CD14-positive monocyte (primary cell): ENCODE results near the gene EXOC4. TPM values are rescaled to one million over a fixed set of nuclear protein-coding genes. Genes with fewer than 3 reads are reported as not detected.

ENCODE experiments used
- DNase-seq, 3 donors: peaks; one replicate each; pipeline ENCODE4 v3.0.0-alpha.2; 2011 to 2022
- H2AFZ ChIP-seq: 2 replicates; pipeline ENCODE4 v1.6.0; 2012; ENCODE audit warnings: mild to moderate bottlenecking, low read depth, low read length, inconsistent platforms; ENCODE audit not compliant: insufficient read depth, poor library complexity, severe bottlenecking
- H3K27ac ChIP-seq, 2 donors: 1 replicate in 1 of 2; 2 replicates in 1 of 2; pipeline ENCODE4 v1.5.1; 2012 to 2013; ENCODE audit warnings: low read length in 2 of 2, control low read depth in 1 of 2, inconsistent platforms in 1 of 2, low read depth in 1 of 2, mild to moderate bottlenecking in 1 of 2
- H3K27me3 ChIP-seq, 2 donors: one replicate each; pipeline versions ENCODE4 v1.6.0 to v1.6.1; 2011 to 2013; ENCODE audit warnings: low read length in 2 of 2; ENCODE audit not compliant: control insufficient read depth in 2 of 2, insufficient read depth in 2 of 2
- H3K36me3 ChIP-seq, 2 donors: replicated peaks in 1 of 2; 1 replicate in 1 of 2; 2 replicates in 1 of 2; pipeline versions ENCODE4 v1.5.1 to v1.6.1; 2012 to 2013; ENCODE audit warnings: low read length in 2 of 2, control low read depth in 1 of 2, inconsistent platforms in 1 of 2, mild to moderate bottlenecking in 1 of 2; ENCODE audit not compliant: insufficient read depth in 2 of 2, control insufficient read depth in 1 of 2
- H3K4me1 ChIP-seq, 2 donors: 1 replicate in 1 of 2; 2 replicates in 1 of 2; pipeline versions ENCODE4 v1.5.1 to v1.6.1; 2012 to 2013; ENCODE audit warnings: low read length in 2 of 2, control low read depth in 1 of 2, inconsistent platforms in 1 of 2, mild to moderate bottlenecking in 1 of 2, moderate library complexity in 1 of 2; ENCODE audit not compliant: insufficient read depth in 2 of 2, control insufficient read depth in 1 of 2
- H3K4me2 ChIP-seq: replicated peaks from 2 replicates; pipeline ENCODE3; 2012; ENCODE audit warnings: low read length, moderate library complexity, mild to moderate bottlenecking; ENCODE audit not compliant: poor library complexity, severe bottlenecking; ENCODE audit errors: extremely low read depth
- H3K4me3 ChIP-seq, 3 experiments: fragments of 200-600 bp in 1 of 3; sonication (generic) in 1 of 3; replicated peaks in 1 of 3; 1 replicate in 2 of 3; 2 replicates in 1 of 3; pipeline ENCODE4 v1.5.1; 2011 to 2013; ENCODE audit warnings: low read length in 3 of 3, mild to moderate bottlenecking in 3 of 3, control low read depth in 2 of 3, low read depth in 2 of 3, inconsistent platforms in 1 of 3, moderate library complexity in 1 of 3
- H3K79me2 ChIP-seq: 2 replicates; pipeline ENCODE4 v1.6.0; 2012; ENCODE audit warnings: mild to moderate bottlenecking, control low read depth, inconsistent platforms, low read length, moderate library complexity; ENCODE audit not compliant: insufficient read depth
- H3K9ac ChIP-seq: 2 replicates; pipeline ENCODE4 v1.6.0; 2017; ENCODE audit warnings: low read length, mild to moderate bottlenecking; ENCODE audit not compliant: insufficient read depth, poor library complexity, severe bottlenecking
- H3K9me3 ChIP-seq, 2 donors: replicated peaks in 1 of 2; 1 replicate in 1 of 2; 2 replicates in 1 of 2; pipeline versions ENCODE4 v1.5.1 to v1.6.1; 2012 to 2013; ENCODE audit warnings: low read length in 2 of 2, control low read depth in 1 of 2; ENCODE audit not compliant: control insufficient read depth in 1 of 2, insufficient read depth in 1 of 2
- H4K20me1 ChIP-seq: 2 replicates; pipeline ENCODE4 v1.6.0; 2012; ENCODE audit warnings: mild to moderate bottlenecking, low read length, control low read depth, moderate library complexity; ENCODE audit not compliant: insufficient read depth
- H3K27ac Mint-ChIP-seq, 7 donors: one replicate each; pipeline ENCODE4 v1.8.0; 2020; ENCODE audit warnings: mild to moderate bottlenecking in 7 of 7, mixed read lengths in 7 of 7, moderate library complexity in 6 of 7, inconsistent platforms in 2 of 7
- H3K27me3 Mint-ChIP-seq, 3 donors: one replicate each; pipeline ENCODE4 v1.8.0; 2021 to 2022; ENCODE audit warnings: low read depth in 3 of 3, mild to moderate bottlenecking in 3 of 3, mixed read lengths in 3 of 3, moderate library complexity in 3 of 3, inconsistent platforms in 1 of 3
- H3K36me3 Mint-ChIP-seq, 2 donors: one replicate each; pipeline ENCODE4 v1.8.0; 2020; ENCODE audit warnings: mixed read lengths in 2 of 2, inconsistent platforms in 1 of 2, mild to moderate bottlenecking in 1 of 2
- H3K4me1 Mint-ChIP-seq: one replicate; pipeline ENCODE4 v1.8.0; 2020; ENCODE audit warnings: mild to moderate bottlenecking, mixed read lengths
- H3K4me3 Mint-ChIP-seq, 2 donors: one replicate each; pipeline ENCODE4 v1.8.0; 2020; ENCODE audit warnings: mild to moderate bottlenecking in 2 of 2, mixed read lengths in 2 of 2, moderate library complexity in 1 of 2
- H3K9me3 Mint-ChIP-seq, 7 donors: one replicate each; pipeline ENCODE4 v1.8.0; 2020 to 2022; ENCODE audit warnings: mixed read lengths in 7 of 7, mild to moderate bottlenecking in 6 of 7, moderate library complexity in 6 of 7, inconsistent platforms in 2 of 7
- WGBS: methylation state at CpG from one replicate; pipeline ENCODE4 v1.1.5; 2013; ENCODE audit warnings: missing lambda C conversion rate; ENCODE audit not compliant: insufficient coverage; 5-methylcytosine and 5-hydroxymethylcytosine counted together
- intact Hi-C, 2 donors: fragments of 100-400 bp; cut with micrococcal nuclease; formaldehyde crosslinking; loops; one replicate each; pipeline versions ENCODE4 v1.15.0 to v1.15.1; 2023
- polyA plus RNA-seq, 3 donors: library from polyadenylated mRNA; depleted of rRNA in 1 of 3; unstranded in 2 of 3; stranded (reverse) in 1 of 3; fragments of 300-500 nt in 2 of 3; fragments of >200 nt in 1 of 3; fragmentation: Illumina TruSeq in 2 of 3; gene quantifications; 1 replicate in 2 of 3; 2 replicates in 1 of 3; pipeline ENCODE4 v1.2.3, GENCODE V29; 2012 to 2021
- TF ChIP-seq, protein P1 (sequence below): fragments of 200-600 bp; IDR thresholded peaks from one replicate; pipeline ENCODE4 v1.8.0; 2022; ENCODE audit warnings: antibody characterized with exemption, mild to moderate bottlenecking

EXOC4 gene
- polyA plus RNA-seq, 3 donors = 20.6 to 22.3 (median 22.3) TPM

DNA sequence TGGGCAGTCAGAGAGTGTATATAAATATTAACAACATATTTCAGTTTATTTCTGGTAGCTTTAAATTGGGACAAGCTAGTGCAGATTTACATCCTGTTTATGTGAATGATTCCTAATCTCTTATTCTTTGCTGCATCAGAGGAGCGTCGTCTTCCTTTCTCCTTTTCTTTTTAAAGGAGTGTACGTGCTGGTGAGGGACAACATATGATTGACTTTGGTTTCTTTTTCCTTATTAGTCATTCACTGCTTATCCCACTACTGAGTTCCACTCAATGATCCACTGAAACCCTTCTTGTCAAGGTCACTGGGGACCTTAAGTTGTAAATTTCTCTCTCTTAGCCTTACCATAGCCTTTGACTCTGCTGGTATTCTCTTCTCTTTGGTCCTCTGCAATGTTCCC lies 116.3 kb downstream of the EXOC4 start:
- TF ChIP-seq, protein P1, sequence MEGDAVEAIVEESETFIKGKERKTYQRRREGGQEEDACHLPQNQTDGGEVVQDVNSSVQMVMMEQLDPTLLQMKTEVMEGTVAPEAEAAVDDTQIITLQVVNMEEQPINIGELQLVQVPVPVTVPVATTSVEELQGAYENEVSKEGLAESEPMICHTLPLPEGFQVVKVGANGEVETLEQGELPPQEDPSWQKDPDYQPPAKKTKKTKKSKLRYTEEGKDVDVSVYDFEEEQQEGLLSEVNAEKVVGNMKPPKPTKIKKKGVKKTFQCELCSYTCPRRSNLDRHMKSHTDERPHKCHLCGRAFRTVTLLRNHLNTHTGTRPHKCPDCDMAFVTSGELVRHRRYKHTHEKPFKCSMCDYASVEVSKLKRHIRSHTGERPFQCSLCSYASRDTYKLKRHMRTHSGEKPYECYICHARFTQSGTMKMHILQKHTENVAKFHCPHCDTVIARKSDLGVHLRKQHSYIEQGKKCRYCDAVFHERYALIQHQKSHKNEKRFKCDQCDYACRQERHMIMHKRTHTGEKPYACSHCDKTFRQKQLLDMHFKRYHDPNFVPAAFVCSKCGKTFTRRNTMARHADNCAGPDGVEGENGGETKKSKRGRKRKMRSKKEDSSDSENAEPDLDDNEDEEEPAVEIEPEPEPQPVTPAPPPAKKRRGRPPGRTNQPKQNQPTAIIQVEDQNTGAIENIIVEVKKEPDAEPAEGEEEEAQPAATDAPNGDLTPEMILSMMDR = no peak
- peaks cover 11% of the 10 kb centered on the region for H3K4me1 Mint-ChIP-seq

DNA sequence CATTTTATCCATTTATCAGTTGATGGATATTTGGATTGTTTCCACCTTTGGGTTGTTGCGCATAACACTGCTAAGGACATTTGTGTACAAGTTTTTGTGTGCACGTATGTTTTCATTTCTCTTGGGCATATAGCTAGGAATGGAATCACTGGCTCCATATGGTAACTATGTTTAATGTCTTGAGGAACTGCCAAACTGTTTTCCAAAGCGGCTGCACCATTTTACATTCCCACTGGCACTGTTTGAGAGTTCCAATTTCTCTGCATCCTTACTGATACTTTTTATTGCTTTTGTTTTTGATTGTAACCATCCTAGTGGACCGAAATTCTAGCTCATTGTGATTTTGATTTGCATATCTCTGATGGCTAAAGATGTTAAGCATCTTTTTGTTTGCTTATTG lies 118.7 kb downstream of the EXOC4 start:
- Histone ChIP-seq H3K79me2 (no peaks in the 10 kb centered on the region), H3K27me3 (no peaks in the 10 kb centered on the region), H3K27ac (no peak overlapping the region), H3K4me1 (no peaks in the 10 kb centered on the region), H4K20me1 (no peaks in the 10 kb centered on the region), H2AFZ (no peak overlapping the region), H3K4me3 (no peak overlapping the region), H3K36me3 (peaks cover 0 to 19% of the 10 kb centered on the region in 2 donors), H3K9ac (no peak overlapping the region), H3K9me3 (no peaks in the 10 kb centered on the region), H3K4me2 (no peak overlapping the region)
- Mint-ChIP-seq H3K36me3 (peaks cover 19 to 22% of the 10 kb centered on the region in 2 donors), H3K27ac (no peak overlapping the region), H3K27me3 (peaks cover 0 to 1% (median 0%) of the 10 kb centered on the region in 3 donors), H3K4me3 (no peak overlapping the region), H3K4me1 (peaks cover 7% of the 10 kb centered on the region), H3K9me3 (peaks cover 0 to 1% (median 0%) of the 10 kb centered on the region in 7 donors)
- TF ChIP-seq, protein P1 = no peak
- no peak for DNase-seq
- 100% methylated on average over 1 of the region's 4 CpGs for WGBS
- intact Hi-C loops = no loop called here

More for the DNA sequence above, 116.3 kb downstream of the EXOC4 start:
- H3K4me3 Mint-ChIP-seq = no peak overlapping the region
- H3K4me3 ChIP-seq = no peak overlapping the region
- no peaks in the 10 kb centered on the region for H3K9me3 ChIP-seq
- H3K27ac ChIP-seq = no peak overlapping the region
- peaks cover 0 to 1% (median 0%) of the 10 kb centered on the region in 3 donors for H3K27me3 Mint-ChIP-seq
- no peak overlapping the region for H3K9ac ChIP-seq
- no CpG with 5 or more reads among the region's 3 CpGs for WGBS
- no peaks in the 10 kb centered on the region for H3K36me3 ChIP-seq
- no peaks in the 10 kb centered on the region for H3K27me3 ChIP-seq
- H3K27ac Mint-ChIP-seq = peak overlapping the region in 1 of 7 donors; percentile 32
- no peaks in the 10 kb centered on the region for H3K79me2 ChIP-seq
- no peak overlapping the region for H2AFZ ChIP-seq
- no peak overlapping the region for H3K4me2 ChIP-seq
- H3K36me3 Mint-ChIP-seq = peaks cover 3% of the 10 kb centered on the region in 2 donors
- no peaks in the 10 kb centered on the region for H4K20me1 ChIP-seq
- H3K9me3 Mint-ChIP-seq = peaks cover 0 to 2% (median 0%) of the 10 kb centered on the region in 7 donors
- intact Hi-C loops = no loop called here
- no peak for DNase-seq
- H3K4me1 ChIP-seq = no peaks in the 10 kb centered on the region
